PC-3 (cell line): Measurements from ENCODE around the gene NOL4L. TPM values are rescaled to one million over a fixed set of nuclear protein-coding genes. Genes with fewer than 3 reads are reported as not detected.
"Not testable (repeated sequence)": the region's sequence is repeated elsewhere in the genome, so short reads cannot be mapped to it uniquely, and the experiment has no call there.

ENCODE experiments used
- ATAC-seq: fragments of 200-7000 bp; cut with Tn5 transposase; 2 replicates; pipeline ENCODE4 v1.9.1; 2020; ENCODE audit warnings: mild to moderate bottlenecking, moderate library complexity
- BruUV-seq: library from RNA; stranded (reverse); fragments of 400-500 nt; replicated peaks from 2 replicates; lab custom pipeline; 2021; lab: Mats Ljungman, UMichigan
- CTCF ChIA-PET: fragments of 300-600 bp; sonication (Branson Sonifier 250); formaldehyde crosslinking; loops from one replicate; lab custom pipeline; 2022; ENCODE audit warnings: antibody characterized with exemption; lab: Charles Lee
- POLR2A ChIA-PET: fragments of 300-600 bp; sonication (Branson Sonifier 250); formaldehyde crosslinking; loops from one replicate; lab custom pipeline; 2022; ENCODE audit warnings: antibody characterized with exemption; ENCODE audit not compliant: unreplicated experiment; lab: Charles Lee
- DNase-seq: peaks from one replicate; pipeline ENCODE4 v3.0.0-alpha.2; 2015
- H2AFZ ChIP-seq: fragments of 300-600 bp; sonication (generic); 2 replicates; pipeline ENCODE4 v1.6.0; 2016; ENCODE audit warnings: antibody characterized with exemption, low read length
- H3F3A ChIP-seq: fragments of 300-600 bp; sonication (generic); one replicate; pipeline ENCODE4 v1.6.0; 2017; ENCODE audit warnings: antibody characterized with exemption, low read length, control low read depth, mild to moderate bottlenecking; ENCODE audit not compliant: unreplicated experiment
- H3K27ac ChIP-seq: fragments of 300-600 bp; sonication (generic); 2 replicates; pipeline ENCODE4 v1.5.1; 2016; ENCODE audit warnings: mild to moderate bottlenecking, low read length
- H3K27me3 ChIP-seq: fragments of 300-600 bp; sonication (generic); 2 replicates; pipeline ENCODE4 v1.6.1; 2016; ENCODE audit warnings: low read length, mixed read lengths
- H3K36me3 ChIP-seq: fragments of 300-600 bp; sonication (generic); 2 replicates; pipeline ENCODE4 v1.6.1; 2016; ENCODE audit warnings: low read depth, mixed run types, low read length, mixed read lengths
- H3K4me1 ChIP-seq: fragments of 300-600 bp; sonication (generic); 2 replicates; pipeline ENCODE4 v1.5.1; 2016; ENCODE audit warnings: low read length; ENCODE audit not compliant: insufficient read depth
- H3K4me2 ChIP-seq: fragments of 300-600 bp; sonication (generic); 2 replicates; pipeline ENCODE4 v1.6.0; 2016; ENCODE audit warnings: low read length
- H3K4me3 ChIP-seq: fragments of 300-600 bp; sonication (generic); 2 replicates; pipeline ENCODE4 v1.5.1; 2016; ENCODE audit warnings: mild to moderate bottlenecking, low read length, mixed read lengths
- H3K79me2 ChIP-seq: fragments of 300-600 bp; sonication (generic); 2 replicates; pipeline ENCODE4 v1.6.1; 2017; ENCODE audit warnings: low read length, mixed read lengths
- H3K9ac ChIP-seq: fragments of 300-600 bp; sonication (generic); 2 replicates; pipeline ENCODE4 v1.6.0; 2016; ENCODE audit warnings: mild to moderate bottlenecking, low read length
- H3K9me2 ChIP-seq: fragments of 300-600 bp; sonication (generic); replicated peaks from 2 replicates; pipeline ENCODE4 v1.6.1; 2016; ENCODE audit warnings: mixed run types, low read length, mixed read lengths
- H3K9me3 ChIP-seq: fragments of 300-600 bp; sonication (generic); 2 replicates; pipeline ENCODE4 v1.6.1; 2016; ENCODE audit warnings: low read length, mixed read lengths
- H4K20me1 ChIP-seq: fragments of 300-600 bp; sonication (generic); 2 replicates; pipeline ENCODE4 v1.6.1; 2016; ENCODE audit warnings: low read length, mixed read lengths
- CTCF ChIP-seq: fragments of 300-600 bp; sonication (generic); conservative IDR thresholded peaks from 2 replicates; pipeline ENCODE4 v1.5.1; 2017; ENCODE audit warnings: antibody characterized with exemption, low read depth, mild to moderate bottlenecking, low read length
- EZH2 ChIP-seq: fragments of 300-600 bp; sonication (generic); IDR thresholded peaks from one replicate; pipeline ENCODE4 v1.6.1; 2017; ENCODE audit warnings: antibody characterized with exemption, mild to moderate bottlenecking, low read length; ENCODE audit not compliant: unreplicated experiment
- EZH2phosphoT487 ChIP-seq: fragments of 300-600 bp; sonication (generic); IDR thresholded peaks from 2 replicates; pipeline ENCODE4 v1.6.1; 2018; ENCODE audit warnings: mild to moderate bottlenecking, antibody characterized with exemption, low read length, borderline replicate concordance
- intact Hi-C: fragments of 100-400 bp; cut with micrococcal nuclease; formaldehyde crosslinking; loops from 2 replicates; pipeline ENCODE4 v1.9.0; 2023
- total RNA-seq: library from RNA; depleted of rRNA; stranded (reverse); fragments of >200 nt; gene quantifications from 2 replicates; pipeline ENCODE4 v1.2.3, GENCODE V29; 2014

The NOL4L gene
- total RNA-seq, 1 experiment from 2014 or later = 7.3 TPM

- ChIA-PET CTCF (no interaction called here), POLR2A (no interaction called here)
- no peak overlapping the region for H3K4me3 ChIP-seq
- no peaks in the 10 kb centered on the region for H3K27me3 ChIP-seq
- no peaks in the 10 kb centered on the region for H3K79me2 ChIP-seq
- H3K4me2 ChIP-seq = no peak overlapping the region
- DNase-seq (no peak), ATAC-seq (no peak)
- H2AFZ ChIP-seq = no peak overlapping the region
- no TSS peak for BruUV-seq
- H3K9me2 ChIP-seq = no peaks in the 10 kb centered on the region
- no peaks in the 10 kb centered on the region for H3K9me3 ChIP-seq
- H3K36me3 ChIP-seq = no peaks in the 10 kb centered on the region
- no peak overlapping the region for H3K9ac ChIP-seq
- H4K20me1 ChIP-seq = no peaks in the 10 kb centered on the region
- intact Hi-C loops = no loop called here
- H3K27ac ChIP-seq = no peak overlapping the region
- TF ChIP-seq EZH2phosphoT487 (no peak), EZH2 (no peak), CTCF (no peak)
- no peaks in the 10 kb centered on the region for H3K4me1 ChIP-seq
- H3F3A ChIP-seq = no peaks in the 10 kb centered on the region
Measured at GRCh38 chr20:32578840-32579390, 6.2 kb downstream of the NOL4L start.

GRCh38 chr20:32578062-32578461 lies 7.1 kb downstream of the NOL4L start:
- H3K9me3 ChIP-seq, DNase-seq, H3K9me2 ChIP-seq, H3K4me3 ChIP-seq, intact Hi-C loops, H3K9ac ChIP-seq, POLR2A ChIA-PET, BruUV-seq, ATAC-seq, H3K27ac ChIP-seq, H3K36me3 ChIP-seq, H4K20me1 ChIP-seq, H3K27me3 ChIP-seq, H3K4me2 ChIP-seq, CTCF ChIA-PET, H3F3A ChIP-seq, H3K4me1 ChIP-seq, H2AFZ ChIP-seq, H3K79me2 ChIP-seq: not testable (repeated sequence)

- H3K9me2 ChIP-seq = no peaks in the 10 kb centered on the region
- intact Hi-C loops = no loop called here
- no peak overlapping the region for H2AFZ ChIP-seq
- H3K79me2 ChIP-seq = no peaks in the 10 kb centered on the region
- H3F3A ChIP-seq = no peaks in the 10 kb centered on the region
- no peaks in the 10 kb centered on the region for H3K9me3 ChIP-seq
- POLR2A ChIA-PET = no interaction called here
- DNase-seq (no peak), ATAC-seq (no peak)
- no peak overlapping the region for H3K9ac ChIP-seq
- TF ChIP-seq CTCF (no peak), EZH2 (no peak), EZH2phosphoT487 (no peak)
- CTCF ChIA-PET = no interaction called here
- no peaks in the 10 kb centered on the region for H3K4me1 ChIP-seq
- H3K4me2 ChIP-seq = no peak overlapping the region
- BruUV-seq = no TSS peak
- no peaks in the 10 kb centered on the region for H4K20me1 ChIP-seq
- no peaks in the 10 kb centered on the region for H3K36me3 ChIP-seq
- H3K27ac ChIP-seq = no peak overlapping the region
- no peak overlapping the region for H3K4me3 ChIP-seq
- H3K27me3 ChIP-seq = no peaks in the 10 kb centered on the region
Measured at GRCh38 chr20:32577657-32578056, 7.5 kb downstream of the NOL4L start.
